CD4-positive, alpha-beta T cell treated with Interleukin-4 for 1 hour (primary cell): Measurements from ENCODE around the gene ERVFRD-1.

Source experiments
- DNase-seq, 2 donors: peaks; one replicate each; pipeline ENCODE4 v3.0.0-alpha.2; 2020 to 2022

ERVFRD-1 gene

GRCh38 chr6:11085758-11086435, 25.6 kb downstream of the ERVFRD-1 start:
- no peak for DNase-seq

- no peak for DNase-seq
These were observed 27.6 kb downstream of the ERVFRD-1 start for GRCh38 chr6:11083956-11084355.

- DNase-seq = no peak
These were observed 28.0 kb downstream of the ERVFRD-1 start for GRCh38 chr6:11083491-11083890.

- DNase-seq = no peak
These were observed 31.2 kb downstream of the ERVFRD-1 start for GRCh38 chr6:11080296-11080695.

- no peak for DNase-seq
These were observed 33.3 kb downstream of the ERVFRD-1 start for GRCh38 chr6:11078266-11078665.

GRCh38 chr6:11076540-11076939, 35.0 kb downstream of the ERVFRD-1 start:
- DNase-seq = no peak

- no peak for DNase-seq
These were observed 39.4 kb downstream of the ERVFRD-1 start for GRCh38 chr6:11072101-11072500.

- no peak for DNase-seq
These were observed 41.8 kb downstream of the ERVFRD-1 start for GRCh38 chr6:11069760-11070159.

- DNase-seq = no peak
These were observed 44.2 kb downstream of the ERVFRD-1 start for GRCh38 chr6:11067348-11067747.

- no peak for DNase-seq
These were observed 44.8 kb downstream of the ERVFRD-1 start for GRCh38 chr6:11066505-11067347.

GRCh38 chr6:11065436-11066202, 45.9 kb downstream of the ERVFRD-1 start:
- no peak for DNase-seq

- DNase-seq = no peak
These were observed 46.7 kb downstream of the ERVFRD-1 start for GRCh38 chr6:11064836-11065235.

- DNase-seq = no peak
These were observed 48.8 kb downstream of the ERVFRD-1 start for GRCh38 chr6:11062715-11063114.

GRCh38 chr6:11062083-11062482, 49.4 kb downstream of the ERVFRD-1 start:
- no peak for DNase-seq

GRCh38 chr6:11058406-11058805, 53.1 kb downstream of the ERVFRD-1 start:
- DNase-seq = no peak

GRCh38 chr6:11056871-11057270, 54.7 kb downstream of the ERVFRD-1 start:
- DNase-seq = no peak

GRCh38 chr6:11055127-11055627, 56.3 kb downstream of the ERVFRD-1 start:
- DNase-seq = no peak

GRCh38 chr6:11054722-11055121, 56.8 kb downstream of the ERVFRD-1 start:
- DNase-seq = no peak

- no peak for DNase-seq
These were observed 58.2 kb downstream of the ERVFRD-1 start for GRCh38 chr6:11053307-11053706.
